Measurements from ENCODE around the gene ENDOV.

Gene ENDOV

DNA sequence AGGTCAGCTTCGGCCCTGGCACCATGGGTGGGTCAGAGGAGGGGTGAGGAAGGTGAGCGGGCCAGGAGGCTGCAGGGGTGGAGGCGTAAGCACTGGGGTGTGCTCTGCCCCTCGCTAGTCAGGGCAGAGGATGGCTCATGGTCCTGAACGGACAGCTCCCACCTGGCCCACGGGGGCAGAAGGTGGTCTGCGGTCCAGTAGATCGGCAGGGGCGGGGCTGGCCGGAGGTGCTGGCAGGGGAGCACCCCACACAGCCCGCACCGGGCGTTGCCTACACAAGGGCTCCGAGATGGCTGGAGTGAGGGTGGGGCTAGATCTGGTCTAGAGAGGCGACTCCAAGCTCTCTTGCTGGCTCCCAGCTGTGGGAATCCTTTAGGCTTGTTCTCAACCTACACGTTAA lies 53.3 kb downstream of the ENDOV start:
- no peak for DNase-seq (ENCODE audit: low spot score)

DNA sequence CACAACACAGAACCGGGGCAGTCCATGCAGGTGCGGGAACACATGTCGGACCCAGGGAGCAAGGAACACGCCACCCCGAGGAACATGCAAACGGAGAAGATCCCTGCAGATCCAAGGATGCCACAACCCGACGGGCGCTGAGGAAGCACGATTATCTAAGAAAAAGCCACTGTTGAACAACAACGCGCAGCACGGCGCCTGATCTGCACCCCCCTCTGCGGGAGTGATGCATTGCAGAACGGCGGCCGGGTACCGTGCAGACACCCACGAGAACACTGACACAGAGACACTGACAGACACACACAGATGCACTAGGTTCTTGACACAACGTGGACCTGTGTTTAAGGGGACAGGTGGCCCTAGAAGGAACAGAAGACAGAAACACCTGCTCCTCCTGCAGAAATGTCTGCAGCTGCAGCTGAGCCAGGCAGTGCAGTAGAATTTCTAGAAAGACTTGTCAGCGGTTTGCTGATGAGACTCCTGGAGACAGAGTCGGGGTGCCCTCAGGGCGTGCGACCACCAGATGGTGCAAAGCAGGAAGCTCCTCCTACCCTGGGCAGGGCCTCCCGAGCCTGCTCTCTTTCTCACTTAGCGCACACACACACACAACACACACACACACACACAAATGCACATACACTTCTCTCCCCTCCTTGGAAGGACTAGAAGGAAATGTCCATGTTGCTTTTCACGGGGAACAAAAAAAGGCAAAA lies 54.0 kb downstream of the ENDOV start:
- no peak for DNase-seq (ENCODE audit: low spot score)

DNA sequence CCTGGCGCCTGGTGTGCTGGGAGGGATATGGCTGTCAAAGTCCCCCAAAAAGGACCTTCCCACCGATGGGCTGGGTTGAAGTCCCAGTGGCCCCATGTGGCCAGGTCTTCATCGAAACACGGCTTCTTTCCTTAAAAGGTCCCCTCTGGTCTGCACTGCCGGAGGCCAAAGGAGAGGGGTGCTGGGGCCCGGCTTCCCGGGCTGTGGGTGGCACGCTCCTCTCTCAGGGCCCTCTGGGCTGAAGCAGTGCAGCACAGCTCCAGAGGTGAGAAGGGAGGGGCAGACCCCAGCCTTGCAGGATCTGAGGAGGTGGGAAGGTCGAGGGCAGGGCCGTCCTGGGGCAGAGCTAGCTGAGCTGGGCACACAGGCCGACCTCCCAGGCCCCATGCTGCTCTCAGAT lies 54.7 kb downstream of the ENDOV start:
- DNase-seq (ENCODE audit: low spot score), result no peak

DNA sequence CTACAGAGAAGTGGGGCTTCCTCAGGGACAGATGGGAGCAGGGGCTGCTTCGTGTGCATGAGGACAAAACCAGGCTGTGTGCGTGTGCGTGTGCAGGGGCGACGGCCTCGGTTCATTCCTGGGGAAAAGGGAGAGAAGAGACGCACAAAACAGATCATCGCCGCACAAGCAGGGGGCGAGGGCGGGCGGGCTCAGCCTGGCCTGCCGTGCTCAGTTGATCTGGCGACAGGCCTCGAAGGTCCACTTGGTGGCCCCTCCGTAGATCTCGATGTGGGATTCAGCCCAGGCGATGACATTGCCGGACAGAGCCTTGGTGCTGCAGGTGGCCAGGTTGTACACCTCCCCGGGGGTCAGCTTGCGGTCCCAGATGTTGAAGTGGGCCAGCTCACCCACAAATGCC lies 55.6 kb downstream of the ENDOV start:
- DNase-seq (ENCODE audit: low spot score), result no peak

DNA sequence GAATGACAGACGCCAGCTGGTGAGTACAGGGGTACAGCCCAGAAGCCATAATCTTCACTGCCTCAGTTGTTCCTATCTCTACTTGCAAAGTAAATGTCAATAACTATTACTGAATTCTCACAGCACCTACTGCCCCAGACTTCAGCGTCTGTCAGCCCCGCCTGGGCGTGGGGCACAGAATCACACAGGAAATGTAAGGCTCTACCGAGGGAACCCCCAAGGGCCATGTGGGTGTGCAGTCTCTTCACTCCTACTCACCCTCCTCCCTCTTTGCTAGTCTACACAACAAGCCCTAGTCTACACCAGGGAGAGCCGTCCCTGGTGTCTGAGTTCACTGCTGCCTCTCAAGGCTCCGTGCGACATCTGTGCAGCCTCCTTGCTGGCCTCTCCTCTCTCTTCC lies 57.0 kb downstream of the ENDOV start:
- no peak for DNase-seq (ENCODE audit: low spot score)

DNA sequence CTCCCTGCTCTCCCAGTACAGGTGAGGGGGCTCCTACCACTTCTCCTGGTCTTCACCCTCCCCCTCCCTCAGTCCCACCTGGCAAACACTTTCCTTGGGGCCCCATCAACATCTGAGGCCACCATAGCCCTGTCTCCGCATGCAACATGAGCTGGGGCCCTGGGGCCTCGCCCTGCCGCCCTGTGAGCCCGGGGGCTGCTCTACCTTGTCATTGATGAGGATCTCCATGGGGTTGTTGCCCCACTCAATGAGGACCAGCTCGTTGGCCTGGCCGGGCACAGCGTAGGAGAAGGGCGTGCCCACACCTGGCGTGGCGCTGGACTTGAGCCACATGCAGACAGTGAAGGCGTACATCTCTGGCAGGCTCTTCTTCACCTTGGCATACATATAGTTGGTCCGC lies 58.0 kb downstream of the ENDOV start:
- no peak for DNase-seq (ENCODE audit: low spot score)

DNA sequence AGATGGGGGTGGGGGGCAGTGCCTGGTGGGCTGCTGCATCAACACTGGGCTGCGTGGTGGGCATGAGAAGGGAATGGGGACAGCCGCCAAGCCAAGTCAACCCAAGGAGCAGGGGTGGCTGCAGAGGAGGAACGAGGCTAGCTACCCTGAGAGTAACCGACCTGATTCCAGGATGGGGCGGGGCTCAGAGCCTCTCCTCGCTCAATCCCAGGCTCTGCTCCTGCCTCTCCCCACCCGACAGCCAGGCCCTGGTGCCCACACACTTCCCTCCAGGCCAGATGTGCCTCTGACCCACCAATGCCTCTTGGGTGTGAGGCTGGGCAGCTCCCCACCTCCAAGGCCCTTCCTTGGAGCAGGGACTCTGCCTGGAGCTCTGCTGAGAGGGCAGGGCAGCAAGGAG lies 58.7 kb downstream of the ENDOV start:
- no peak for DNase-seq (ENCODE audit: low spot score)

DNA sequence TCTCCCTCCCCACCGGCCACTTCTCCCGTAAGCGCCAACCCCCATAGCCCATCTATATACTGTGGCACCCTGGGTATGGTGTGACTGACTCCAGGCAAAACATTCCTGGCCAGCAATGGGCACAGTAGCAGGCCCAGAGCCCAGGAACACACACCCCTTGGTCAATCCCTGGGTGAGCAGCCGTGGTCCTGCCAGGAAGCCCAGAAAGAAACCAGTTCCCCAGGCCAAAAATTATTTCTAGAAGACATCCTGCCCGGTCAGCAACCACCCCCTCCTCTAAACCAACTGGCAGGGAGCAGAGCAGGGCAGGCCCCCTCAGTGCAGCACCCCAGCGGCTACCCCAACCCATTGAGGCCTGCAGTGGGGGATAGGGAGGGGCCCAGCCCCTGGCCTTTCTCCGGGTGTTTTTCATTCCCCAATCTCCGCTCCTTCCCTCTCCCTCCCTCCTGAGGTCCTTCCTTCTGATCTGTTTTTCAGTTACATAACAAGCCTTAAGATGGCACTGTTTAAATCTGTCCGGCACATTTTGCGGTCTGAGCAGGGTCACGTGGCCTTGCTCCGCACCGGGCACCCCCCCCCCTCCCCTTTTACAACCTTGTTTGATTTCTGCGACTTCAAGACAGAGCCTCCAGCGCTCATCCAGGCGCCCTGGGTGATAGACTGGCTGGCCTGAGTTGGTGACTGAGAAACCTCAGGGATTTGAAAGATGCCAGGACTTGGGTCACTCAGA lies 59.4 kb downstream of the ENDOV start:
- no peak for DNase-seq (ENCODE audit: low spot score)

DNA sequence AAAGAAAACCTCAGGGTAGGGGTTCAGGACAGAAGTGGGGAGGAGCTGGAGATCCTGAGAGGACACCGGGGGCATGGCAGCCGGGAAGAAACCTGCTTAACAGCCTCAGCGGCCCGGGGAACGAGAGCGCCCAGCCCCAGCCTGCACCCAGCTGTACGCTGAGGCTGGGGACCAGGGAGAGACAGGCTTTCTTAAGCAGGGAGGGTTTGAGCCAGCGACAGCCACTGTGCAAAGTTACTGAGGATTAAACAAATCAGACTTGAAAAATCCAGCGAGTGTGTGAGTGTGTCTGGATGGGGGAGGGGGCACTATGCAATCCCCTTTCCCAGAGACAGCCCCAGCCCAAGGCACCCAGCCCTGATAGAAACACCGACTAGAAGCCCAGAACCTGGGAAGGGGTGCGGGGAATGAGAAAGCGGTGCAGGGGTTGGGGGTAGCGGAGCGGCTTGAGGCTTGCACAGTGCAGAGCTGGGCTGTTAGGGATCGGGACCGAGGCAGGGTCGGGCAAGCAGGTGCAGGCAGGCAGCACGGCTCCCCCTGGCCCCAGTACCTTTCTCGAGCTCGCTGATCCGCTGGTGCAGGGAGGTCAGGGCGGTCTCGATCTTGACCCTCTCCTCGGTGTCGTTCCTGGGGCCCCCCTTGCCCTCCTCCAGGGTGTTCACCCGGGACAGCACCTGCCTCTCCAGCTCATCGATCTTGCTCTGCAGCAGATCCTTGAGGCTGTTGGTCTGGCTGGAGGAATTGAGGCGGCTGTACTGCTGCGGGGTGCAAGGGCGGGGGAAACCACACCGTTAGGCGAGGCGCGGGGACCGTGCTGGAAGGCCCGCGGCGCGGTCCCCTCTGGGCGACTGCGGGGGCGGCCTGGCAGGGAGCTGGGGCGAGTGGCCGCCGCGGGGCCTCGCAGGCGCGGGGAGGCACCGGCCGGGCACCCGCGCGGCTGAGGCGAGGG lies 60.3 kb downstream of the ENDOV start:
- DNase-seq (ENCODE audit: low spot score), result no peak

DNA sequence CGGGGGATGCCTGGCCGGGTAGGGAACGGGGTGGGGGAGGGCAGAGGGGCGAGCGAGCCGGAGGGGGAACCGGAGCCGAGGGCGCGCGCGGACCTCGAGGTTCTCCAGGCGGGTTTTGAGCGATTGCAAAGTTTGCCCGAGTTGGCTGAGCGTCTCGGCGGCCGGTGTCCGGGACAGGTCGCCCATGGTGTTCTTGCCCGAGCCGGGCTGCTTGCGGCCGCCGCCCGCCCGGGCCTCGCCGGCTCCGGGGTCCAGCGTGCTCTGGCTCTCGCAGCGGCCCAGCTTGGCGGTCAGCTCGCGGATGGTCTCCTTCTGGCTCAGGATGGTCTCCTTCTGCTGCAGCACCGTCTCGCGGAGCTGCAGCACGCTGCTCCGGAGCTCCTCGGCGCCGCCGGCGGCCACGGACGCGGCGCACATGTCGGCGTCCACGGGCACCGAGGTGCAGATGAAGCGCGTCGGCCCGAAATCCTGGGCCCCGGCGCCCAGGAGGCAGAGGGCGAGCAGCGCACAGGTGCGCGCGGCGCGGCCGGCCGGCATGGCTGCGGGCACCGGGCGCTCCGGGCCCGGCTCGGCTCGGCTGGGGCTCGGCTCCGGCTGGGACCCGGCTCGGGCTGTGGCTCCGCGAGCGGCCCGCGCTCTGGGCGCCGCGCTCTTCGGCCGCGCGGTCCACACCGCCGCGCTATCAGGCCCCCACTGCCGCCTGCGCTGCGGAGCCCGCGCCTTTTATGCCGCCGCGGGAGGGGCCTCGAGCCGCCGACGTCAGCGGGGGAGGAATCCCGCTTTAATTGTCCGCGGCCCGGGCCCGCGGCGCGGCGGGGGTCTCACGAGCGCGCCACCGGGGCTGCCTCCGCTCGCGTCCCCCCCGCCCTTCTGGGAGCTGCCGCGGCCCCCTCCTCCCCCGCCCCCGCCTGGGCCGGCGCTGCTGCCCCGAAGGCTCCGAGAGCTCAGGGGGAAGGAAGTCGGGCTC lies 61.2 kb downstream of the ENDOV start, which contains the start of gene NPTX1:
Gene NPTX1, minus strand, starts transcription at position 698 of the 967 bp plus-strand sequence. Its CDS starts 161 bp downstream, at position 537.
- DNase-seq (ENCODE audit: low spot score), result no peak

DNA sequence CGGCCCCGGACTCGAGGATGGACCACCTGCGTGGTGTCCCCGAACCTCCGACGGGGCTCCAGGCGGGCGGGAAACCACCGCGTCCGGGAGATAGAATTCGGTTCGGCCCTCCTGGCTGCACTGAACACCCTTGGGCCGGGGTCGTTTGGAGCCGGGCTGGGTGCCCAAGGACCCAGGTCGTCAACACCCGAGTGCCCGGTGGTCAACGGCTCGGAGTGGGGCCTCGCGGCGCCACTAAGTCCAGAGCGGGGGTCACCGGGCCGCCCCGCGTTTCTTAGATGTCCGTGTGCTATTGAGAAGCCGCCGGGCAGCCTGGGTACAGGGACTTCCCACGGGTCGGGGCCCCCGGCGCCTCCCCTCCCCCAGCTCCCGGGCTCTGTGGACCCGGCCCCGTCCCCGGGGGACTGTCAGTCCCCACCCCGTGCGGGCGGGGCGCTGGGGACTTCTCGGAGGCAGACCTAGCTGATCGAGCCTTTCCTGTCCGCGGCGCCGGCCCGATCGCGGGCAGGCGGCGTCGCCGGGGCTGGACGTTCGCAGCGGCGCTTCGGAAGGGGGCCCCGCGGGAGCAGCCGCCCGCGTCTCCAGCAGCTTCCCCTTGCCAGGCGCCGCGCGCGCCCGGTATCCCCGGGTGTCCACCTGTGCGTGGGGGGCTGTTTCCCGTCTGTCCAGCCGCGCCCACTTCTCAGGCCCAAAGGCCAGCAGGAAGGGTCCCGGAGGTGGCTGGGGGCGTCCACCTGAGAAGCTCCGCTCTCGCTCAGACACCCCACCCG lies 62.1 kb downstream of the ENDOV start:
- DNase-seq (ENCODE audit: low spot score), result no peak

DNA sequence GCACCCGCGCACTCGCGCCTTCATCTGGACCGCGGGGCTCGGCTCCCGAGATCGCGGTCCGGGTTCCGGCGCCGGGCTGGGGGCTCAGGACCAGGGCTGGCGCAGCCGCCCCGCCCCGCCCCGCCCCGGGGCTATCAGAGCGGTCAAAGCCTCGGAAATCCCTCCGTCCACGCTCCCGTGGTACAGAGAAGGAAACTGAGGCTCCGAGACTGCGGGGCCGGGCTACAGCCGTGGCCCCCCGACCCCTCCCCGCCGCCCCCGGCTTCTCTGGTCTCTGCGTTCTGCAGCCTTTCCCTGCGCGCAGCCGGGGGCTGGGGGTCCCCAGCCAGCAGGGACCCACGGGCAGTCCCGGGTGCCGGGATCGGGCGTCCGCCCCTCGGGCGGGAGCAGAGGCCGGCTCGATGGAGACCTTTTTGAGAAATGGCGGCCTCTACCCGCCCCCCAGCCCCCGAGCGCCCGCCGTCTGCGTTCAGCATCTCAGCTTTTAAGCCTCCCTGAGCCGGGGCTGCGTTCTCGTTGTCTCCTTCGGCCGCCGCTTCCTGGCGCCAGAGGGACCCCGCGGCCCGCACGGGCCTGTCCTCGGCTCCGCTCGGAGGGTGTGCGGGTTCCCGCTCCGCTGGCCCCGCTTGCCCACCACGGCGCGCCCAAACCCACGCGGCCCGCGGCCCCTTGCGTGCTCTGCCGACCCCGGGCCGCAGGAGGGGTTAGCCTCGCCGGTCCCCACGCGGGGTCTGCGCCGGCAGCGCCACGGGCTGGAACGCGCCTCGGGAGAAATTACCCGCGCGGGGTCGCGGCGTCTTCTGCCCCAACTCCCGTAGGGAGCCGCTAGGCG lies 62.9 kb downstream of the ENDOV start:
- no peak for DNase-seq (ENCODE audit: low spot score)

DNA sequence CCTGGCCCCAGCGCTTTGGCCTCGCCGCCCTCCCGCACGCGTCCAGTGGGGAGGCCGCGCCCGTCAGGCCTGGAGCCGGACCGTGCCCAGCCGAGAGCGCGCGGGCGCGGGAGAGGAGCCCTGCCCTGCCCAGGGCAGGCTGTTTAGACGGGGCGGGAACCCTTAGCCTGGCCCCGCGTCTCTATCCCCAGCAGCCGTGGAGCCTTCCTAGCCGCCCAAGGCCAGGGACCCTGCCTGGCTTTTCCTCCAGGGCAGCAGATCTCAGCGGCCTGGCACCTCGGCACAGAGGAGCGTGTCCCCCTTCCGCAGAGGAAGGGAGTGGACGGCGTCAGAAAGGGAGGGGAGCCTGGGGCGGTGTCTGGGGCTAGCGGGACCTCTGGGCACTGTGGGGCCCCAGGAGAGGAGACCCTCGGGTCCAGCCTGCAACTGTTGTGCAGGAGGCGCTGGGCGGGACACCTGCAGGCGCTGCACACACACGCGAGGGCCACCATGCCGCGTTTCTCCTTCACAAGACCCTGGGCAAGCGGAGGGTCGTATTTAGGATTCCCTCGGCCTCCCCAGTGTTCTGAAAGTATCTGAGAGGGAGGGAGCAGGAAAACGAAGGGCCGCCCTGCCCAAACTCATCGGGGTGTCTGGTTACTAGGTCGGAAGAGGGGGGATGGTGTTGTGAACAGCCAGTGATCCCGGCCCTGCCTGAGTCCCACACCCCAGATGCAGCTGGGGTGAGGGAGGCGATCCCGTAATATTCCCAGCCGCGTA lies 63.7 kb downstream of the ENDOV start:
- DNase-seq (ENCODE audit: low spot score), result no peak

DNA sequence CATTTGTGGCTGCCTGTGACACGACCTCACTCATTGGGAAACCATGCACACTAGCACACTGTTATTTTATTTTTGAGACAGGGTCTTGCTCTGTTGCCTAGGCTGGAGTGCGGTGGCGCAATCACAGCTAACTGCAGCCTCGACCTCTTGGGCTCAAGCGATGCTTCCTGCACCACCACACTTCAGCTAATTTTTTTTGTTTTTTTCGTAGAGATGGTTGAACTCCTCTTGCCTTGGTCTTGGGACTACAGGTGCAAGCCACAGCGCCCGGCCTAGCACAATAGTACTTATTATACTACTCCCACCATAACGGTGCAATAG lies 64.2 kb downstream of the ENDOV start:
- no peak for DNase-seq (ENCODE audit: low spot score)

DNA sequence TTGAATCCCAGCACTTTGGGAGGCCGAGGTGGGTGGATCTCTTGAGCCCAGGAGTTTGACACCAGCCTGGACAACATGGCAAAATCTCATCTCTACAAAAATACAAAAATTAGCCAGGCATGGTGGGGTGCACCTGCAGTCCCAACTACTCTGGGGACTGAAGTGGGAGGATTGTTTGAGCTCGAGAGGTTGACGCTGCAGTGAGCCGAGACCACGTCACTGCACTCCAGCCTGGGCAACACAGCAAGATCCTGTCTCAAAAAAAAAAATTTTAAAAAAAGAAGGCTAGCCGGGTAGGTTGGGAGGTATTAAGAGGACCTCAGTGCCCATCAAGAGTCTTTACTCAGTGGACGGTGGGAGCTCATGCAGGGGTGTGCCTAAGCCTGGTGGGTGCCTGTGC lies 65.3 kb downstream of the ENDOV start:
- DNase-seq (ENCODE audit: low spot score), result no peak

DNA sequence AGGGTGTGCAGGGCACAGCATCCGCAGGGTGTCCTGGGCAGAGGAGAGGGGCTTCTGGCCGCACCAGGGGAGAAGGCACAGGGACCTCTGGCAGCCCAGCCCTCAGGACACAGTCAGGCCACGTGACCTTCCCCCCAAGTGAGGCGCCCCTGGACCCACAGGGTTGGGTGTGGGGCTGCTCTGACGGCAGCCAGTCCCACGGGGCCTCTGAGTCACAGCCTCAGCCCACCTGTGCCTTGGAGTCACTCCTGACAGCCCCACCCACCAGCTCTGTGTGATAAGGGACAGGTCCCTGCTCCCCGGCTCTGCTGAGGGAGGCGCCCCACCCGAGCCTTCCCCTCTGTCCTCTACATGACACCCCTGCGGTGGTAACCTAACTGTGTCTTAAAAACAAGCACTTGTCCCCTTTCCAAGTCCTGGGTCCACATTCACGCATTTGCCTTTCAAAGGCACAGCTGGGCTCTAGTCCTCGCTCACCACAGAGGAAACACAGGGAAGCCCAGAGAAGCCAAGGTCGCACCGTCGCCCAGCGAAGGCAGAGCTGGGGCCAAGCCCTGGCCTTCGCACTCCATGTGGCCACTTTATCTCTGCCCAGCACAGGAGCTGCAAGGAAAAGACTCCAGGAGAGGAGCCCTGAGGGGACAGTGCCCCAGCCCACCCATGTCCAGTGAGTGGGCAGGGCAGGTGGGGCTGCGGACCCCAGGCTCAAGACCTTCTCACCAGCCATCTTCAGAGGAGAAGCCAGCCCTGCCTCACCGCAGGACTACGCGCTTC lies 66.5 kb downstream of the ENDOV start:
- DNase-seq (ENCODE audit: low spot score), result no peak

DNA sequence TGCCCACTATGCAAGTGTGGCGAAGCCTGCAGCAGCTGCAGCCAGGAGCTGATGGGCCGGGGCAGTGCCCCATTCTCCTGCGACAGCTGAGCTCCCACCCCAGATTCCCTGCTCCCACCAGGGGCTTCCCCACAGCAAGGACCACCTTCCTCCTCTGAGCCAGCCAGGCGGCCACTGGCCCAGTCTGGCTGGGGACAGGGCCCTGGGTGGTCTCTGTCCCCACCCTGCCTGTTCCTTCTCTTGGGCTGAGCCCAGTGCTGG lies 67.0 kb downstream of the ENDOV start:
- no peak for DNase-seq (ENCODE audit: low spot score)

DNA sequence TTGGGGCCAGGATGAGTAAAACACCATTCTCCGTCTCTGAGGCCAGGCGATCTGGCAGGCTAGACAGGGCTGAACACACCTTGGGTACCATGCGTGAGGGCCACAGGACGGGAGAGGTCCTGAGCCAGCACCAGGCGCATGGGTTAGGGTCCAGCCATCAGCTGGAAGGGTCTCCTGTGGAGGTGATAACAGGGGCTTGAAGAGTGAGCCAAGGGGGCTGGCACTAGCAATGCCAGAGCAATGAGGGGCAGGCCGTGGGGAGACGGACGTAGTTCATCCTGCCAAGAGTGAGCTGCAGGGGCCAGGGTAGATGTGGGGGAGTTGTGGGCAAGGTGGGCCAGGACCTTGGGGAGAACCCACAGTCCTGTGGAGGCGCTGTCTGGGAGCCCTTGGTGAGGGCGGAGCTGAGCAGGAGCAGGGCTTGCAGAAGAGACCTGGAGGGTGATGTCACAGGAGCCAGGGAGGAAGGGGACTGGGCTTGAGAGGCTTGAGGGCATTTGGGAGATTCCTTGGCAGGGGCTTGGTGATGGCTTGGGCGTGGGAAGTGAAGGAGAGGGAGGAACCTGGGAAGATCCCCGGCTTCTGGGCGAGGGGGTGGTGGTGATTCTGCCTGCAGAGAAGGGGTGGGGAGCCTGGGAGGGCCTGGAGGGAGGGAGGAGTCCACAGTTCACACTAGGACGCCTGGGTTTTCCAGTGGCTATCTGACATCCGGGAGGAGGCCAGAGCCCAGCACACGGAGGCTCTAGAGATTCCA lies 67.8 kb downstream of the ENDOV start:
- no peak for DNase-seq (ENCODE audit: low spot score)

All from hematopoietic multipotent progenitor cell treated with erythropoietin and hydrocortisone succinate and interleukin-3 and kit ligand, for 15 days (in vitro differentiated cells).